NCI-H1694 treated with DMSO at 0.1 percent for 48 hours (cell line): ENCODE results near the gene GPR107.

Source experiments
- DNase-seq: peaks from one replicate; lab custom pipeline; 2025; lab: John Stamatoyannopoulos, UW

Gene GPR107

GRCh38 chr9:130160862-130161470 lies 107.3 kb downstream of the GPR107 start:
- DNase-seq: no peak

- no peak for DNase-seq
These were observed 111.9 kb downstream of the GPR107 start for GRCh38 chr9:130165579-130165978.

GRCh38 chr9:130166399-130166798 lies 112.7 kb downstream of the GPR107 start:
- DNase-seq: no peak

- DNase-seq: no peak
These were observed 114.2 kb downstream of the GPR107 start for GRCh38 chr9:130167927-130168326.

GRCh38 chr9:130171226-130172148 lies 117.8 kb downstream of the GPR107 start:
- DNase-seq: no peak

GRCh38 chr9:130172161-130172857 lies 118.6 kb downstream of the GPR107 start, which contains the start of gene NCS1:
NCS1 (plus strand) TSS chr9:130172404; CDS start chr9:130172664, 260 bp downstream.
- no peak for DNase-seq

- DNase-seq: no peak
These were observed 119.4 kb downstream of the GPR107 start for GRCh38 chr9:130172858-130173665.

- no peak for DNase-seq
These were observed 119.9 kb downstream of the GPR107 start for GRCh38 chr9:130173666-130173983.

- no peak for DNase-seq
These were observed 120.3 kb downstream of the GPR107 start for GRCh38 chr9:130174025-130174424.

- no peak for DNase-seq
These were observed 121.2 kb downstream of the GPR107 start for GRCh38 chr9:130174920-130175321.

GRCh38 chr9:130175355-130175754 lies 121.6 kb downstream of the GPR107 start:
- DNase-seq: no peak

GRCh38 chr9:130176760-130177159 lies 123.1 kb downstream of the GPR107 start:
- DNase-seq: no peak

- DNase-seq: no peak
These were observed 124.4 kb downstream of the GPR107 start for GRCh38 chr9:130177898-130178805.

- DNase-seq: no peak
These were observed 125.7 kb downstream of the GPR107 start for GRCh38 chr9:130179331-130179907.

- no peak for DNase-seq
These were observed 126.8 kb downstream of the GPR107 start for GRCh38 chr9:130180516-130180915.

GRCh38 chr9:130181678-130182380 lies 128.1 kb downstream of the GPR107 start:
- no peak for DNase-seq

- no peak for DNase-seq
These were observed 128.7 kb downstream of the GPR107 start for GRCh38 chr9:130182381-130182909.

GRCh38 chr9:130183133-130183762 lies 129.5 kb downstream of the GPR107 start:
- DNase-seq: no peak

GRCh38 chr9:130185017-130185416 lies 131.3 kb downstream of the GPR107 start:
- no peak for DNase-seq
